Loucy (cell line): ENCODE results near the gene ARHGAP40.

ENCODE experiments used
- H2AFZ ChIP-seq: fragments of 200-600 bp; sonication (generic); 2 replicates; pipeline ENCODE4 v1.6.0; 2016; ENCODE audit warnings: antibody characterized with exemption, mild to moderate bottlenecking, low read length, moderate library complexity
- H3F3A ChIP-seq: fragments of 200-600 bp; 2 replicates; pipeline ENCODE4 v1.6.0; 2016; ENCODE audit warnings: antibody characterized with exemption, low read depth, mild to moderate bottlenecking
- H3K27me3 ChIP-seq: fragments of 200-600 bp; sonication (generic); 2 replicates; pipeline ENCODE4 v1.6.1; 2014; ENCODE audit warnings: low read length, mild to moderate bottlenecking; ENCODE audit not compliant: insufficient read depth, poor library complexity, severe bottlenecking
- H3K36me3 ChIP-seq: fragments of 200-600 bp; sonication (generic); 2 replicates; pipeline ENCODE4 v1.6.1; 2016; ENCODE audit warnings: low read length; ENCODE audit not compliant: insufficient read depth
- H3K4me1 ChIP-seq: fragments of 200-600 bp; sonication (generic); 2 replicates; pipeline ENCODE4 v1.5.1; 2014; ENCODE audit warnings: low read length, mild to moderate bottlenecking; ENCODE audit not compliant: insufficient read depth, poor library complexity, severe bottlenecking
- H3K4me2 ChIP-seq: fragments of 200-600 bp; sonication (generic); 2 replicates; pipeline ENCODE4 v1.6.0; 2014; ENCODE audit warnings: antibody characterized with exemption, low read length, low read depth, mild to moderate bottlenecking; ENCODE audit not compliant: poor library complexity, severe bottlenecking
- H3K4me3 ChIP-seq: fragments of 200-600 bp; sonication (generic); 2 replicates; pipeline ENCODE4 v1.5.1; 2014; ENCODE audit warnings: low read length, mild to moderate bottlenecking, mixed read lengths; ENCODE audit not compliant: poor library complexity, severe bottlenecking
- H3K79me2 ChIP-seq: fragments of 200-600 bp; sonication (generic); 2 replicates; pipeline ENCODE4 v1.6.1; 2014; ENCODE audit warnings: low read length; ENCODE audit not compliant: insufficient read depth
- H3K9ac ChIP-seq: fragments of 200-600 bp; sonication (generic); 2 replicates; pipeline ENCODE4 v1.6.0; 2014; ENCODE audit warnings: mild to moderate bottlenecking, low read depth, low read length, moderate library complexity; ENCODE audit not compliant: poor library complexity, severe bottlenecking
- H3K9me2 ChIP-seq: fragments of 200-600 bp; sonication (generic); replicated peaks from 2 replicates; pipeline ENCODE4 v1.6.1; 2016; ENCODE audit warnings: low read depth, low read length, mixed read lengths
- H3K9me3 ChIP-seq: fragments of 200-600 bp; sonication (generic); 2 replicates; pipeline ENCODE4 v1.6.1; 2014; ENCODE audit warnings: mild to moderate bottlenecking, antibody characterized with exemption, low read length, low read depth; ENCODE audit not compliant: insufficient read depth
- H4K20me1 ChIP-seq: fragments of 200-600 bp; sonication (generic); 2 replicates; pipeline ENCODE4 v1.6.0; 2014; ENCODE audit warnings: antibody characterized with exemption, low read length, mild to moderate bottlenecking; ENCODE audit not compliant: insufficient read depth, poor library complexity, severe bottlenecking
- CTCF ChIP-seq: fragments of 200-600 bp; sonication (generic); conservative IDR thresholded peaks from 2 replicates; pipeline ENCODE4 v1.5.1; 2014; ENCODE audit warnings: mild to moderate bottlenecking, antibody characterized with exemption, low read length
- EZH2phosphoT487 ChIP-seq: fragments of 200-600 bp; IDR thresholded peaks from 2 replicates; pipeline ENCODE4 v1.6.1; 2018; ENCODE audit warnings: antibody characterized with exemption, mild to moderate bottlenecking, moderate library complexity, borderline replicate concordance

The ARHGAP40 gene

GRCh38 chr20:38579921-38580320 is 21.7 kb upstream of the ARHGAP40 start:
- Histone ChIP-seq H3K4me3 (no peak overlapping the region), H3K9me2 (no peaks in the 10 kb centered on the region), H2AFZ (no peak overlapping the region), H3K9me3 (no peaks in the 10 kb centered on the region), H3K9ac (no peak overlapping the region), H4K20me1 (no peaks in the 10 kb centered on the region), H3K4me1 (no peaks in the 10 kb centered on the region), H3K4me2 (no peak overlapping the region), H3F3A (no peaks in the 10 kb centered on the region), H3K36me3 (peaks cover 15% of the 10 kb centered on the region; the same call in 1 of the 2 replicates), H3K79me2 (no peaks in the 10 kb centered on the region), H3K27me3 (no peaks in the 10 kb centered on the region)
- no peak for TF ChIP-seq EZH2phosphoT487
- no peak for TF ChIP-seq CTCF

- TF ChIP-seq CTCF: no peak
- no peak for TF ChIP-seq EZH2phosphoT487
- Histone ChIP-seq H3K36me3 (peaks cover 5% of the 10 kb centered on the region; the same call in 1 of the 2 replicates), H3K4me2 (no peak within 1 kb of the TSS), H3K4me1 (no peaks in the 10 kb centered on the region), H3K27me3 (no peaks in the 10 kb centered on the region), H3K4me3 (no peak within 1 kb of the TSS), H3F3A (no peaks in the 10 kb centered on the region), H3K9me3 (no peaks in the 10 kb centered on the region), H2AFZ (no peak within 1 kb of the TSS), H3K9ac (no peak within 1 kb of the TSS), H3K79me2 (no peaks in the 10 kb centered on the region), H4K20me1 (no peaks in the 10 kb centered on the region), H3K9me2 (no peaks in the 10 kb centered on the region)
Observed at GRCh38 chr20:38581013-38581412, 20.6 kb upstream of the ARHGAP40 start, which contains the start of gene ADIG. ADIG (plus strand) TSS chr20:38581197; CDS start chr20:38581251, 54 bp downstream.

- Histone ChIP-seq H3F3A (no peaks in the 10 kb centered on the region), H3K9me3 (no peaks in the 10 kb centered on the region), H3K9ac (no peak overlapping the region), H3K9me2 (no peaks in the 10 kb centered on the region), H3K79me2 (no peaks in the 10 kb centered on the region), H3K27me3 (no peaks in the 10 kb centered on the region), H3K4me1 (no peaks in the 10 kb centered on the region), H3K4me3 (no peak overlapping the region), H3K4me2 (no peak overlapping the region), H2AFZ (no peak overlapping the region), H4K20me1 (no peaks in the 10 kb centered on the region), H3K36me3 (no peaks in the 10 kb centered on the region)
- TF ChIP-seq EZH2phosphoT487 (no peak), CTCF (no peak)
Observed at GRCh38 chr20:38581830-38582358, 19.7 kb upstream of the ARHGAP40 start.
